GM19455 (cell line): ENCODE data around the gene ADAR.

Source experiments
- ATAC-seq: cut with Tn5 transposase; IDR thresholded peaks from one replicate; pipeline ENCODE4 v1.9.1; 2021; ENCODE audit not compliant: unreplicated experiment

ADAR gene

DNA sequence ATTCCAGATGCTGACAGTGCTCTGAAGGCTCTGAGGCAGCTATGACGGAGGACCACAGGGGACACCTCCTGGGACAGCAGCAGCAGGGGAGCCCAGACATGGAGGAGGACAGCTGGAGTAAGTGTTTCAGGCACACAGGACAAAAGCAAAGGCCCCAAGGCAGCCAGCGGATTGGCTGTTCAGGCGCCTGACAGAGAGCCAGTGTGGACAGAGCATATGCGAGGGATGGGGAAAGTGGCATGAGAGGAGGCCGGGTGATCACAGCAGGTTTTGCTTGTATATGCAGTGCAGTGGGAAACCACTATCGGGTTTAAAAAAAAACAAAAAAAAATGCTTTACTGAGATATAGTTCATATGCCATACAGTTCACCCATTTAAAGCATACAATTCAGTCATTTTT lies 21.3 kb downstream of the ADAR start:
- no peak for ATAC-seq

DNA sequence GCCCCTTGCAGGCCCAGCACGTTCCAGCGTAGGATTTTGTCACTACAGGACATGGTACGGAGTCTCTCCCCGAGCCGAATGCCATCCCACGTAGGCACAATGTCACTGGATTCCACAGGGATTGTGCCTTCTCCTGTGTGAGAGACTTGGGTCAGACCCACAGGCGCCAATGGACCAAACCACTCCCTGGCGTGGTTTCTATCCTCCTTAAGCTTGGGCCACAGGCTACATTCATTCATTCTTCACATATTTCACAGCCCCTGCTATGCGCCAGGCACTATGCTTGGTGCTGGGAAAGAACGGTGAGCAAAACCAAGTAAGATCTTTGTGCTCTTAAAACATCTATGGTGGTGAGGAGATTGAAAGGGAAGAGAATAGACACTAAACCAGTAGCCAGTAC lies 21.8 kb downstream of the ADAR start:
- ATAC-seq = no peak

DNA sequence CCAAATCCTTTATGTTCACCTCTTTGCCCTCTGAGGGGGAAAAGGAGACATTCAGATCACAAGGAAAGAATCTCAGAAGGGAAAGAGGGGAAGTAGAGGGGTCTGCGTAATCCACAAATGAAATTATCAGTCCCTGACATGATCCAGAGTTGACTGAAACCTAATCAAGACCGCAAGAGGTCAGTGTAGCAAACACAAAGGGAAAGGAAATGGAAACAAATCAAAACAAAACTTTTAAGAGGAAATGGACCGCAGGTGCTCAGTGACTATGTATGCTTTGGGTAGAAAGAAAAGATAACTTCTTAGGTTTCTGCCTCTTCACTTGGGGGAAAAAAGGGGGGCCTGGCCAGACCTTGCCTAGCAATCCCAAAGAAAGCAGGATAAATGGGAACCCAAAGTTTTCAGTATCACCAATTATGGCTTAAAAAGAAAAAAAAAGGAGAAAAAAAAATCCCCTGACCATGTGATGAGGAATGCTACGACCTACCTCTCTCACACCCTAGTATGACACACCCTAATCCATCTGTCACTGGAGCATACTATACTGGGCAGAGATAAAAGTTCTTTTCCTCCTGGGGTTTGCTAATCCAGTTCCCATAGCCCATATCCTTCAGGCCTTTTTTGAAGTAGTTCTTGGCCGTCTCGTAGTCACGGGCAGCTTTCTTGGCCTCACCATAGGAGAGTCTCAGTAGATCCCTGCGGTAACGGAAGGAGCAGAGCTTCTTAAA lies 23.6 kb downstream of the ADAR start:
- ATAC-seq = no peak

DNA sequence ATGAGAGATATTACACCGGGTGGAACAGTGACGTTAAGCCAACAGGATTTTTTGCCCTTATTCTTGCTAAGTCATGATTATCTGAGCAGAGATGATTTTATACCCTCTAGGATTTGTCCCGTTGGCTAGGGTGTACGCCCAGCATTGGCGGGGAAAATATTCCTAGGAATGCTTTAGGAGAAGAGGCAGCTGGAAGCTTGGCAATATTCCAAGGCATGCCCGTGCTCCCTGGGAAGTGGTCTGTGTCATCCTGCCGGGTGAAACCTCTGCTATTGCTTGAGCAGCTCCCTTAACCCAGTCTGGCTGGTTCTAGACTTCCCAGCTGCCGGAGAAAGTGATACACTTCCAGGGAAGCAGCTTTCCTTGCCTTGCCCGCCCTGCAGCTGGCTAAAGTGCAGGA lies 24.2 kb downstream of the ADAR start:
- ATAC-seq = no peak

DNA sequence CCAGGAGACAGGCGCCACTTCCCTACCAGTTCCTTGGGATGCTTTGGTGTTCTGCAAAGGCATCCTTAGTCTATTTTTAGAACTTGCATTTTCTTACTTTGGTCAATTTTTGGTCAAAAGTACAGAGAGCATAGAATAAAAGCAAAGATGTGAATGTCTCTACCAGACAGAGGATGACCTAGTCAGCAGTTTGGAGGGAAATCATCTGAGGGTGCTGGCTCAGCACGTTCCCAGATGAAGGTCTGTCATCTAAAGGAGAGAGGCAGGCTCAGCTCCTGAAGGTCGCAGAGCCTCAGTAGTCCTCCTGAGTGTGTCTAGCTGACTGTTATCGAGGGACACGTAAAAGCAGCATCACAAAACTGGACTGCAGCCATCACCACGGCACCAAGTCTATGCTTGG lies 25.1 kb downstream of the ADAR start:
- ATAC-seq = no peak

DNA sequence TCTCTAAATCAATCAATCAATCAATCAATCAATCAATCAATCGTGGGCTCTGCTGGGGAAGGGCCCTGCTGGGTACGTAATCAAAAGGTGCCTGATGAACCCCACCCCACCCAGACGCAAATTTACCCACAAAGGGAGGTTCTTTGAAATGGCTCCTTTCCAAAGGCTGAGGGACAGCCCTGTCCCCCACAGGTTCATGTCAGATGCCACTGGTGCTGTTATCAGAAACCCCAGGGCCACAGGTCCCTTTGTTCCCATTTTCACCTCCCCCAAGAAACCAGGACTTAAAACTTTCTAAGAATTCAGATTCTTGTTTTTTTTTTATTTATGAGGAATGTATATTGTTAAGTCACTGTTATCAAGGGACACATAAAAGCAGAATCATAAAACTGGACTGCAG lies 26.2 kb downstream of the ADAR start:
- ATAC-seq = no peak

DNA sequence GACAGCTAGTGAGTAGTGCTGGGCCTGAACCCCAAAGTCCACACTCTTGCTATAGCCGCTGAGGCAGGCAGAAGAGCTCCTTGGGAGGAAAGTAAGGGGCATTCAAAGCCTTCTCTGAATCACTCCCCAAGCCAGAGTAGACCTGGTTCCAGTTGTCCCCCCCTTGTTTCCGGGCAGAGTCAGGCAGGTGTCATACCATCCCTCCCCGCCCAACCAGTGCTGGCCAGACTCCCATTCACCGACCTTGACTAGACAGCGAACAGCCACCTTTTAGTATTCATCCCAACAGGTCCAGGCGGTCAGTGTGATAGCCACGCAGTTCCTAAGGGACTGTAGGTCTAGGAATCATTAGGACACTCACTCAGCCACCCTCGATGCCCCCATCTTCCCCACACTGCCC lies 28.6 kb downstream of the ADAR start:
- no peak for ATAC-seq

DNA sequence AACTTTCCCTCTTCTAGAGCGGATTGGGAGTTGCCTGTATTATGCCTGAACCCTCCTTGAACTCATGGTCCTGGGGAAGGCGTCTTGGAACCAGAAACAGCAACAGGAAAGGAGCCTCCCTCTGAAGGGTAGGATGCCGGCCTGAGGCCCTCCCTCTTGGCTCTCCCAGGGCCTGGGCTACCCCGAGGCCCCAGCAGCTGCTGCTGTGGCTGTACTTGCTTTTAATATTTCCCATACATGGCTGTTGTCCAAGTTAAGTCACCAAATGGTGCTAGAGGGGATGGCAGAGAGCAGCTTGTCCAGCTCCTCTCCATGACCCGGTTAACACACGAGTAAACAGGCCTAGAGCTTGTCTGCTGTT lies 29.9 kb downstream of the ADAR start:
- no peak for ATAC-seq

DNA sequence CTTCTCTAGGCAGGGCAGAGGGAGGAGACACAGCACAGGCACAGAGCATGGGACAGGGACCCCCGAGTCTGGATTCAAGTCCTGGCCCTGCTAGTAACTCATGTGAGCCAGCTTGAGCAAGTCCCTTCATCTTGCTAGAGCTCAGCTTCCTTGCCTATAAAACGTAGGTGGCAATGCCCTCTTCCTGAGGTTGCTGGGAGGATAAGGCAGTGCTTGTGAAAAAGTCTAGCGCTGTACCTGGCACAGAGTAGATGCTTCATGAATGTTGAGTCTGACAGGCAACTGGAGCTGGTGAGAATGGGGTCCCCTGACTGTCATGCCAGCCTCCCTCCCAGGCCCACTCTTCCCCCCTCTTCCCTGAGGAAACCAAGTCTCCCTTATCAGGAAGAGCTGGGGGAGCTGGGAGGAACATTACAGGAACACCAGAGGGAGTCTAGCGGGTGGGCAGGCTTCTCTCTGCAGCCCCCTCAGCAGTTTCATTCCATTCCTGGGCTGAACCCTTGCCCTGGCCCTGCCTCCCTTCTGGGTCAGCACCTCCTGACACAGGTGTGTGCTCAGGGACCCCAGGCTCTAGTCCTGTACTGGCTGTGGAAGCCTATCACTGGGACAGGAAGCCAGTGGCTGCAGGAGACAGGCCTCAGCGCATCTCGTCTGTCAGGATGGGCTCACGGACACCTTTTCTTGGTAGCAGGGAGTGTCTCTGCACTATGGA lies 30.5 kb downstream of the ADAR start:
- ATAC-seq = no peak

DNA sequence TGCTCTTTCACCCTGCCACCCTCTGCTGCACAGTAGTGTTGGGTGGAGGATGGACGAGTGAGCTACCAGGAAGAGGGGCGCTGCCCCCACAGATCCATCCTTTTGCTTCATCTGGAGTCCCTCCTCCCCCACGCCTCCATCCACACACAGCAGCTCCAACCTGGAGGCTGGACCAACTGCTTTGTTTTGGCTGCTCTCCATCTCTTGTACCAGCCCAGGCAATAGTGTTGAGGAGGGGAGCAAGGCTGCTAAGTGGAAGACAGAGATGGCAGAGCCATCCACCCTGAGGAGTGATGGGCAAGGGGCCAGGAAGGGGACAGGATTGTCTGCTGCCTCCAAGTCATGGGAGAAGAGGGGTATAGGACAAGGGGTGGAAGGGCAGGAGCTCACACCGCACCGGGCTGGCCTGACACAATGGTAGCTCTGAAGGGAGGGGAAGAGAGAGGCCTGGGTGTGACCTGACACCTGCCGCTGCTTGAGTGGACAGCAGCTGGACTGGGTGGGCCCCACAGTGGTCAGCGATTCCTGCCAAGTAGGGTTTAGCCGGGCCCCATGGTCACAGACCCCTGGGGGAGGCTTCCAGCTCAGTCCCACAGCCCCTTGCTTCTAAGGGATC lies 31.9 kb downstream of the ADAR start:
- ATAC-seq = no peak

DNA sequence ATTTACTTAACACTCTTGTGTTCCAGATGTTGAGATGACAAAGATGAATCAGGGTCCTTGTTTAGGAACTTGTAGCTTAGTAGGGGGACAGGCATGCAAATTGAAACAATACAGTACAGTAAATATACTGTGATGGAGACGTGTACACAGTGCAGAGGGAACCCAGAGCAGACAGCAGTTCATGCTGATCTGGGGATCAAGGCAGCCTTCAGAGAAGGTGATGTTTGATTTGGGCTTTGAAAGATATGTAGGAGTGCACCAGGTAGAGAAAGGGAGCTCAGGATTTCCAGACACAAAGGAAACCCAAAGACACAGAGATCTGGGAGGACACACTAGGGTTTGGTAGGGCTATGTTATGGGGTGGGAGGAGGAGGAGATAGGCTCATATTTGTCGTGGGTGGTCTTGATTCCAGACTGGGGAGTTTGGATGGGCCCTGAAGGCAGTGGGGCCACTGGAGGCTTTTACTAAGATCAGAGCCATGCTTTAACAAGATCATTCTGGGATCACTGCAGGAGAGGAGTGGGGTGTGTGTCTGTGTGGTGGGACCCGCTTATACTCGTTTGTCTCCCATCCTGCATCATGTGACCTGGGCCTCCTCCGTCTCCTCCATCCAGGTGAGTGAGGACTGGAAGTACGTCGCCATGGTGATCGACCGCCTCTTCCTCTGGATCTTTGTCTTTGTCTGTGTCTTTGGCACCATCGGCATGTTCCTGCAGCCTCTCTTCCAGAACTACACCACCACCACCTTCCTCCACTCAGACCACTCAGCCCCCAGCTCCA lies 32.6 kb downstream of the ADAR start:
- no peak for ATAC-seq

DNA sequence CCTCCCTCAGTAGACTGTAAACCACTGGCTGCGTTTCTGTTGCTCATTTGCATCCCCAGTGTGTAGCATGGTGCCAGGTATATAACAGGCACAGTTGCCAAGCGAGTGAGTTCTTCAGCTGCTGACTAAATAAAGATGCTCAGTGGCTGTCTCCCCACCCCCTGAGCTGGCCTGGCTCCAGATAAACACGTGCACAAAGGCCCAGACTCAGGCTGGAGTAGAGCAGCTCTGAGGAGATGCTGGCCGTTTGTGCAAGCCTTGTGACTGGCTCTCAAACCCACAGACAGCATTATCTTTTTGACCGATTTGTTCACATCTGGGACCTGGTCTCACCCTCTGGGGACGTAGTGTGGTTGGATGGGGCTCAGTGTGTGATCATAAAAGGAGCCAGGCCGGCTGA lies 33.3 kb downstream of the ADAR start:
- no peak for ATAC-seq

DNA sequence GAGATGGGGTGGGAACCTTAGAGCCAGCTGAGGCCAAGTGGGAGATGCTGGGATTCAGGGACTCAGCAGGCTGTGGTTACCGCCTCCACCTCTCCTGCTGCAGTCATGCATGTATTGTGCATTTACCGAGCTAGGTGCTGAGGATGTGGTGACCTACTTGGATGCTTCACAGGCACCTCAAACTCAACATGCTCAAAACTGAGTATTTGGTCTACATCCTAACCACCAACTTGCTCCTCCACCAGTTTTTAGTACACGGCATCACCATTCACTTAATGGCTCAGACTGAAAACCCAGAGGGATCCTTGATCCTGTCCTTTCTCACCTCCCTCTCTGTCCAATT lies 34.8 kb downstream of the ADAR start:
- ATAC-seq = no peak

DNA sequence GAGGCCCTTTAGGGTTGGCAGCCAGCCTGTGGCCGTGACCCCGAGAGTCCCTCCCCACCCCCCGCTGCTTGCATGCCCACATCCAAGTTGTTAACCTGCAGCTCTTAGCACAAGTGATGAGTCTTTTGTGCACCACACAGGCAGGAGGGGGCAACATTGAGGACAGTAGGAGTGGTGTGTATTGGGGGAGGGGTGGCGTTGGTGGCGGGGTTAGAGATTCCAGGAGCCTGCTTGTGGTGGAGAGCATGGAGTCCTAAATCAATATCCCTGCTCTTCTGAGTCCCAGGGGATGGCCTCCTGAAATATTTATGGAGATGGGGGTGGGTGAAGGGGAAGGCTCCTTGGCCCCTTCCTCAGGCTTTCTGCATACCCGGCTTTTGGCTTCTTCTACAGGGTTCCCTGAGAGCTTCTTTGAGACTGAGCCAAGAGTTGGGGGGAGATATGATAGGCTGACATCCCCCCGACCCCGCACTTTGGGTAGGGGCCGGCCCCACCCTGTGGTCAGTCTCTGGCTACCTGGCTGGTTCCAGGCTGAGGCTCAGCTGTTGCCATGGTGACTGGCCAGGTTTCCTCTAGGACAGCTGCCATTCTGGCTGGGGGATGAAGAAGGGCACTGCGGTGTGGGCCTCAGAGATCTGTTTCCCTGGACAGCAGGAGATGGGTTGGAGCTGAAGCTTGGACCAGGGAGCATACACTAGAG lies 35.4 kb downstream of the ADAR start:
- ATAC-seq = no peak

DNA sequence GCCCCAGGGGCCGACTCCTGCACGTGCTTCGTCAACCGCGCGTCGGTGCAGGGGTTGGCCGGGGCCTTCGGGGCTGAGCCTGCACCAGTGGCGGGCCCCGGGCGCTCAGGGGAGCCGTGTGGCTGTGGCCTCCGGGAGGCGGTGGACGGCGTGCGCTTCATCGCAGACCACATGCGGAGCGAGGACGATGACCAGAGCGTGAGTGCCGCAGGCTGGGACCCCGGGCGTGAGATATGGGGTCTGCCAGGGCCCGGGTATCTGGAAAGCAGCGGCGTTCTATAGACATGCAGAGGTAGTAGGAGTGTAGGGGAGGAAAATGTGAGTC lies 36.1 kb downstream of the ADAR start:
- ATAC-seq = no peak

DNA sequence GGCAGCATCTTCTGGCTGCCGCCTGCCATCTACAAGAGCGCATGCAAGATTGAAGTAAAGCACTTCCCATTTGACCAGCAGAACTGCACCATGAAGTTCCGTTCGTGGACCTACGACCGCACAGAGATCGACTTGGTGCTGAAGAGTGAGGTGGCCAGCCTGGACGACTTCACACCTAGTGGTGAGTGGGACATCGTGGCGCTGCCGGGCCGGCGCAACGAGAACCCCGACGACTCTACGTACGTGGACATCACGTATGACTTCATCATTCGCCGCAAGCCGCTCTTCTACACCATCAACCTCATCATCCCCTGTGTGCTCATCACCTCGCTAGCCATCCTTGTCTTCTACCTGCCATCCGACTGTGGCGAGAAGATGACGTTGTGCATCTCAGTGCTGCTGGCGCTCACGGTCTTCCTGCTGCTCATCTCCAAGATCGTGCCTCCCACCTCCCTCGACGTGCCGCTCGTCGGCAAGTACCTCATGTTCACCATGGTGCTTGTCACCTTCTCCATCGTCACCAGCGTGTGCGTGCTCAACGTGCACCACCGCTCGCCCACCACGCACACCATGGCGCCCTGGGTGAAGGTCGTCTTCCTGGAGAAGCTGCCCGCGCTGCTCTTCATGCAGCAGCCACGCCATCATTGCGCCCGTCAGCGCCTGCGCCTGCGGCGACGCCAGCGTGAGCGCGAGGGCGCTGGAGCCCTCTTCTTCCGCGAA lies 36.6 kb downstream of the ADAR start:
- no peak for ATAC-seq

DNA sequence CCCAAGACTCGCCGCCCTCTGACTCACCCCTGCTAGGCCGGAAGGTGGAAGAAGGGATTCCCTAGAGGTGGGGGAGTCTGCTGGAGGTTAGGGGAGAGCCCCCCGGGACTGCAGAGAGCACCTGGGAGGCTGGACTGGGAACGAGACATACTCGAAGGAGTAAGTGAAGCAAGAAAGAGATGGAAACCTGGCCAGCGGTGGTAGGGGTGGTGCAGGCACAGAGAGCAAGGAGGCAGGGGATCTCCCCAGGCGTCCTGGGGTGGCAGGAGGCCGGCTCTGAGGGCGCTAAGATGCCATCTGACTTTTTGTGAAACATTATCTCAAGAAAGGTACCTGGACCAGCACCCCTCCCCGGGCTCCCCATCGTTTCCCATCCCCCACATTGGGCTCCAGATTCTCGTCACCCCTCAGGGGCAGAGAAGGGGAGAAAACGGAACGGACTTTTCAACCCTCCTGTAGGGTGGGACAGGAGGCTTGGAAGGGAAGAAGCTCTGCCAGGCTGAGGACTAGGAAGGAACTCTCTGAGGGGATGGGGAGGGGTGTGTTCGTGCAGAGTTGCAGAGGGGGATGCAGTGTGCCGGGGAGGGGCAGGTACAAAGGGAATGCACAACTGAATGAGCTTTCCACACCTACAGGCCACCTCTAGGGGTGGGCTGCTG lies 39.7 kb downstream of the ADAR start:
- no peak for ATAC-seq

DNA sequence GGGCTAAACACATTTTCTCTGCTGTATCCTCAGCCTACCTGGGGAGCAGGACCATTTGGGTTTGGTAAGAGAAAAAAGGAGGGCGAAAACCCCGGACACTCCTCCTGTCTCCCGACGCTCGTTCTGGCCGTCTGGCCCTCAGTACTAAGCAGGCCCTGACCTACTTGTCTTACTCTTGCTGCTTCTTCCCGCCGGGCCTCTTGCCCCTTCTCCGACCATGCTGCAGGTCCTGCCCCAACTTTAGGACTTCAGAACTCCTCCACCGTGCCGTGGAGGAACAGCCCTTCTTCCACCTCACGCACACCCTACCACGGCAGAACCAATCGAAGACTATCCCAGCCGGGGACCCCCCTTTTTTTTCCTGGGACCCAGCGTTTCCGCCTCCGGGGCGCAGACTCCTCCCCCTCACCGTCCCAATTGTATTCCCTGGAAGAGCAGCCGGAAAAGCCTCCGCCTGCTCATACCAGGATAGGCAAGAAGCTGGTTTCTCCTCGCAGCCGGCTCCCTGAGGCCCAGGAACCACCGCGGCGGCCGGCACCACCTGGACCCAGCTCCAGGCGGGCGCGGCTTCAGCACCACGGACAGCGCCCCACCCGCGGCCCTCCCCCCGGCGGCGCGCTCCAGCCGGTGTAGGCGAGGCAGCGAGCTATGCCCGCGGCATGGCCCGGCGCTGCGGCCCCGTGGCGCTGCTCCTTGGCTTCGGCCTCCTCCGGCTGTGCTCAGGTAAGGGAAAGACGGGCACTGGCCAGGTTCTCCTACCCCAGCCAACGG lies 40.4 kb downstream of the ADAR start, which contains the start of gene CHRNB2:
TSS of gene CHRNB2 (plus strand) at position 393 of the 771 bp plus-strand sequence. CDS start at position 660, 267 bp downstream.
- ATAC-seq = no peak

DNA sequence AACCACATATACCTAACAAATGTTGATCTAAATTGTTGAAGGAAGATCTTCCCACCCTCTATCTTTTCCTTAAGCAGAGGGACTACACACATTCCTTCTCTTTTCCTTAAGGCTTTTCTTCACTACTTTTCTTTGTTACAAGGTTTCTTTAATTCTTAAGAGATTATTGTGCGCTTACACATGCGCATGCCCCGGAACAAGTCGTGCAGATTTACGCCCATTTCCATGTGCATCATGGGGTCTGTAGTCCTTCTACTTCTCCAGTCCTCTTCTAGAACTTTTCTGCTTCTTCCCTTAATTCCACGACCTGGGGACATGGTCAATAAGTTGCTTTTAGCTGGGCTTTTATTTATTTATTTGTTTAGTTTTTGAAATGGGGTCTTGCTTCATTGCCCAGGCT lies 42.1 kb downstream of the ADAR start:
- ATAC-seq = no peak
